Caki2 (cell line): ENCODE measurements around the gene PPP1R36. TPM values are rescaled to one million over a fixed set of nuclear protein-coding genes. Genes with fewer than 3 reads are reported as not detected.
"Not testable (repeated sequence)": the region's sequence is repeated elsewhere in the genome, so short reads cannot be mapped to it uniquely, and the experiment has no call there.

Experiments used
- DNase-seq: peaks from one replicate; pipeline ENCODE4 v3.0.0-alpha.2; 2015; ENCODE audit warnings: low read depth
- in situ Hi-C: cut with HindIII; loops from 2 replicates; pipeline ENCODE4 v1.10.0; 2016; ENCODE audit warnings: low sequenced_read_pairs, low pct_unique_long_range_greater_than_20kb, mixed read lengths
- total RNA-seq: library from RNA; depleted of rRNA; stranded (reverse); fragments of >200 nt; shearing (Covaris generic); gene quantifications from 2 replicates; pipeline ENCODE4 v1.2.3, GENCODE V29; 2014; ENCODE audit warnings: low replicate concordance

The PPP1R36 gene
- total RNA-seq, 1 experiment from 2014 or later, result not detected

GRCh38 chr14:64554556-64554955, 4.8 kb downstream of the PPP1R36 start:
- DNase-seq, result no peak
- in situ Hi-C loops, result no loop called here

- no peak for DNase-seq
- in situ Hi-C loops, result no loop called here
Measured at GRCh38 chr14:64556526-64556925, 6.8 kb downstream of the PPP1R36 start.

DNA sequence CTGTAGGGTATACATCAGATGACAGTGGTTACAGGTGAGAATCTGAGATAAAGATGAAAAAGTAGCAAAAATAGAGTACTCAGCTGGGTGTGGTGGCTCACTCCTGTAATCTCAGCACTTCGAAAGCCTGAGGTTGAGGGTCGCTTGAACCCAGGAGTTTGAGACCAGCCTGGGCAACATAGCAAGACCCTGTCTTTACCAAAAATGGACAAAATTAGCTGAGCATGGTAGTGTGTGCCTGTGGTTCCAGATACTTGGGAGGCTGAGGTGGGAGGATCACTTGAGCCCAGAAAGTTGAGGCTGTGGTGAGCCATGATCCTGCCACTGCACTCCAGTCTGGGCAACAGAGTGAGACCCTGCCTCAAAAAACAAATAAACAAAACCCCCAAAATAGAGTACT, 8.5 kb downstream of the PPP1R36 start:
- in situ Hi-C loops, DNase-seq: not testable (repeated sequence)

- DNase-seq, result no peak
- in situ Hi-C loops, result no loop called here
Measured at GRCh38 chr14:64561631-64562030, 11.9 kb downstream of the PPP1R36 start.

DNA sequence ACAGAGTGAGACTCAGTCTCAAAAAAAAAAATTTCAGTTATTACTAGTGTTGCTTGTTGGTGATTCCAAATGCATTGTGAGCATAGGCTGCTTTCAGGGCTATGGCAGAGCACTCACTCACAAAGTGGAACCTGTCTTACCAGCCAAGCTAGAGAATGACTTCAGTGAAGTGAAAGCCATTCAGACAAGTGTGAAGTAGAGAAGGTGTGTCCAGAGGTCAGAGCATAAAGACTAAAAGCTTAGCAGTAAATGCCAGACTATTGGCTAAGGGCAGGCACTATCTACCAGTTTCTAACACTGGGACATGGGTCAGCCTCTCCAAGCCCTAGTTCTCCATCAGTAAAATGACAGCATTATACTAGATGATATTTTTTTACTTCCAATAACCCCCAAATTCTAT, 12.7 kb downstream of the PPP1R36 start:
- DNase-seq, result no peak
- in situ Hi-C loops, result no loop called here

DNA sequence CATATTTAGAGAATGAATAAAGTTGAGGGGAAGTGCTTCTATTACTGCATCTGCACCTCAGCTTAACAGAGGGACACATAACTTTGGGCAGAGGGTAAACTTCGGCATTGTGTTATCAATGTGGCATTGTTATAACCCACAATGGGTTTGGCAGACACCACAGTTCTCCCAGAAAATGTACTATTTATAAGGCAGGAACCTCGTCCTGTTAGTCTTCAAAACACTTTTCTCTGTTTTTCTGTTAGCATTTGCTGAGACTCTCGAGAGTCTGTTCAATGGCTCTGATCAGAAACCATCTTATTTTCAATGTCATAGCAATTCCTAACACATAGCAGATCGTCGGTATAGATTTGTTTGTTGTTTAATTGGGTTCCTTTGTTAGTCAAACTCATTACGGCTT, 13.9 kb downstream of the PPP1R36 start:
- in situ Hi-C loops, result no loop called here
- no peak for DNase-seq

DNA sequence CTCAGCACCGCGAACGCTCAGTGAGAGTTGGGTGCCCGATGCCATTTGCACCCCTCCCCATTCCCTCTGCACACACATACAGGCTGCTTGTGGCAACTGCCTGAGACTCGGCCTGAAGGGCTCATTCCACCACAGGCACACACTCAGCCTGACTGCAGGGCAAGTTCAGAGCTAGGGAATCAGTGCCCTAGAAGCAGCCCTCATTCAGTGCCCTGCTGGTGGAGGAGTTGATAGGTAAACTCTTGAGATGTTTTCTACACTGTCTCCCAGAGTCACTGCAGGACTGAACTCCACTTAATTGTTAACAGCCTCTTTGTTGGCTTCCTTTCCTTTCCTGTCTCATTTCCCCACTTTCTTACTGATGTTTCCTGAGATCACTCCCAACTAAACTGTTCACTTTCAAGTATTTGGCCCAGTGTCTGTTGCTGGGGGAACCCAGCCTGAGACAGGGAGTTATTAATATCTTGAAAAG, 16.9 kb downstream of the PPP1R36 start:
- in situ Hi-C loops, result no loop called here
- no peak for DNase-seq

DNA sequence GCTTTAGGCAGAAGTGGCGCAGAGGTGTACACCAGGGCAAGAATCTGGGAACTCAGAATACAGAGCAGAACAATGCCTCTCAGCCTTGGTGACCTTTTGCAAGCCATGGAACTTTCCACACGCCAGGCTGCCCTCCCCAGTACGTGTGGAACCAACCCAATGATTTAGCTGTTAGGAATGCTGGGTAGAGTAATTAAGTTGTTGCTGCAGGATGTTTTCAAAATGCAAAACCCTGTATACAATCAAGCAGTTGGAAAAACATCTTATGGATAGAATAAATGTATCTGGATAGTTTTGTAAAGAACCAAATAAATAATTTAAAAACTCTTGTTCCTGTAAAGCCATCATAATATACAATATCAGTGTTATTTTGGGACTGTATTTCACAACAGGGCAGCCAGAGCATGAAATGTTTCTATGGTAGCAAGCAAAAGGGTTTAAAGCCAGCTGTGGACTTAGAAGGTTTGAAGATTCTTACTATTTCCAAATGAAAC, 19.4 kb downstream of the PPP1R36 start:
- peak; percentile 13 for DNase-seq
- in situ Hi-C loops, result no loop called here

DNA sequence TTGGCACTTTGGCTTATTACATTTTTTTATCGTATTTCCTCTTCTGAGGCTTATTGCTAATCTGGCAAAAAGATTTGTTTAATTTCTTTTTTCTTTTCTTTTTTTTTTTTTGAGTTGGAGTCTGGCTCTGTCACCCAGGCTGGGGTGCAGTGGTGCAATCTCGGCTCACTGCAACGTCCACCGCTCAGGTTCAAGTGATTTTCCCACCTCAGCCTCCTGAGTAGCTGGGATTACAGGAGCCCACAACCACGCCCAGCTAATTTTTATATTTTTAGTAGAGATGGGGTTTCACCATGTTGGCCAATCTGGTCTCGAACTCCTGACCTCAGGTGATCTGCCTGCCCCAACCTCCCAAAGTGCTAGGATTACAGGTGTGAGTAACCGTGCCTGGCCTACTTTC, 19.9 kb downstream of the PPP1R36 start:
- DNase-seq, in situ Hi-C loops: not testable (repeated sequence)

DNA sequence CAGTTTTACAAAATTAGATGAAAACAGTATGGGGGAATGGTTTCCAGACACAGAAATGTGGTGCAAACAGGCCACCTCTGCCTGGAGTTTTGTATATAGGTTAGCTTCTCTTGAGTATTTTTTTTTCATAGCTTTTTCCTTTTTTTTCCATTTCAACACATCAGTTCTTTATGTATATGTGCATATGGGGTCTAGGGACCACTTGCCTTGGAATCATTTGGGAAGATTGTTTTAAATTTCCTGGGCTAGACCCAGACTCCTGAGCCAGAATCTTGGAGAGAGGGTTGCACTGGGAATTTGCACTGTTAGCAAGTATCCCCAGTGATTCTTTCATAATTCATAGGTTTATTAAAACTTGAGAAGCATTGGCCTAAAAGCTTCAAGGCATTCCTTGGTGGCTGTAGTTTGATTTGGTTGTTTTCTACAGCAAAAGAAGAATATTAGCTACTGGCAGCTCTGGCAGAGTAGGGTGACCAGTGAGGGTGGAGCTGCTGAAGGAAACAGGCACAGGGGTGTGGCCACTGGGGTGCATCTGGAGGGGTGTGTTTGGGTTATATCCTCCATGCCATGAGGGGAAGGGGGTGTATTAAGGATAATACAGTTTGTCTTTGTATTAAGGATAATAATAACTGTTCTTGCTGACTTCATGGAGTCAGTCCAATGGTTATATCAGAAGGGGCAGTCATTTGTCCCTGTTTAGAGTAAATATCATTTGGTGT, 22.8 kb downstream of the PPP1R36 start:
- DNase-seq, result no peak
- in situ Hi-C loops, result no loop called here

GRCh38 chr14:64573109-64573508, 23.3 kb downstream of the PPP1R36 start:
- no peak for DNase-seq
- in situ Hi-C loops, result no loop called here

- in situ Hi-C loops, result no loop called here
- DNase-seq, result no peak
Measured at GRCh38 chr14:64574371-64575107, 24.8 kb downstream of the PPP1R36 start.

- in situ Hi-C loops, result no loop called here
- DNase-seq, result no peak
Measured at GRCh38 chr14:64577211-64577610, 27.4 kb downstream of the PPP1R36 start.

GRCh38 chr14:64580467-64580866, 30.7 kb downstream of the PPP1R36 start:
- in situ Hi-C loops, result no loop called here
- DNase-seq, result no peak

- no peak for DNase-seq
- in situ Hi-C loops, result no loop called here
Measured at GRCh38 chr14:64581363-64581762, 31.6 kb downstream of the PPP1R36 start.

DNA sequence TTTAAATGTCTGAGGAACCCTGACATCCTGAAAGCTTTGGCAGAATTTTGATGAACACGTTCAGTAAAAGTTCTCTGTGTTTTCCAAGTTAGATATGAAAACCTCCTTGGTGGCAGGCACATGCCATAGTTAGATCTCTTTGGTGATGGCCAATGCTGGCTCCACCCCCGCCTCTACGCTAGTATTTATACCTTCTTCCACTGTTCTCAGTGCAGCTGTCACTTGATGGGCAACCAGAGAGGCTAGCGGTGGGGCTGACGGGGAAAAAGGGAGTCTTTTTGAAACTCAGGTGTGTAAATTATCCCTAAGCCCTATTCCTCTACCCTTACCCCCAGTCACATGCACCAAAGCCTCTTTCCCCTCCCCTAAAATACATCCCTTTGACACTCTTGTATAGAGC, 32.1 kb downstream of the PPP1R36 start:
- in situ Hi-C loops, result no loop called here
- no peak for DNase-seq

- DNase-seq, result no peak
- in situ Hi-C loops, result no loop called here
Measured at GRCh38 chr14:64584190-64584589, 34.4 kb downstream of the PPP1R36 start.

DNA sequence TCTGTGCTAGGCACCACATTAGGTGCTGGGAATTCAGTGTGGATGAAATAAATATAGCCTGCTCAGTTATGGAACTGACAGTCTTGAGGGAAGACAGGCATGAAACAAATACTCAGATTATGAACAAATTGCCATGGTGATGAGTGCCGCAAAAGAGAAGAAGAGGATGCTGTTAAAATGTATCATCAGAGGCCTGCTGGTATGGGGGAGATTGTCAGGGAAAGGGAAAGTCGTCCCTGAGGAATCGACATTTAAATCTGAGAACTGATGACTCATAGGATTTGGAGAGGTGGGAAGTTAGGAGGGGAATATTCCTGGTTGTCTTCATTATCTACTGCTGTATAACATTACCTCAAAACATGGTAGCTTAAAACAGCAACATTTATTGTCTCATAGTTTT, 42.0 kb downstream of the PPP1R36 start:
- DNase-seq, result no peak
- in situ Hi-C loops, result no loop called here

- in situ Hi-C loops, result no loop called here
- no peak for DNase-seq
Measured at GRCh38 chr14:64594438-64594837, 44.7 kb downstream of the PPP1R36 start.

GRCh38 chr14:64598404-64598803, 48.6 kb downstream of the PPP1R36 start:
- in situ Hi-C loops, result no loop called here
- DNase-seq, result no peak
